BE2C (cell line): Measurements from ENCODE around the gene RAB5A.
A peak's percentile ranks its signal among the peaks of the same experiment; 100 is the strongest.

Experiments
- DNase-seq: peaks from one replicate; pipeline ENCODE4 v3.0.0-alpha.2; 2020
- H3K27me3 ChIP-seq: fragments of 250-450 bp; sonication (Bioruptor Pico); 2 replicates; pipeline ENCODE4 v1.5.1; 2020; ENCODE audit warnings: mild to moderate bottlenecking
- H3K36me3 ChIP-seq: fragments of 250-450 bp; sonication (Bioruptor Pico); 2 replicates; pipeline ENCODE4 v1.5.1; 2020; ENCODE audit warnings: mild to moderate bottlenecking
- H3K4me1 ChIP-seq: fragments of 250-450 bp; sonication (Bioruptor Pico); 2 replicates; pipeline ENCODE4 v1.5.1; 2020
- H3K4me3 ChIP-seq: 2 replicates; pipeline ENCODE4 v1.5.1; 2011; ENCODE audit warnings: low read depth, low read length
- H3K9me3 ChIP-seq: fragments of 250-450 bp; sonication (Bioruptor Pico); 2 replicates; pipeline ENCODE4 v1.5.1; 2020
- CTCF ChIP-seq: IDR thresholded peaks from 2 replicates; pipeline ENCODE4 v1.5.1; 2012; ENCODE audit warnings: mild to moderate bottlenecking, low read depth, low read length

RAB5A gene

GRCh38 chr3:19931180-19931692 is 15.7 kb upstream of the RAB5A start:
- H3K4me1 ChIP-seq: no peaks in the 10 kb centered on the region
- no peak overlapping the region for H3K4me3 ChIP-seq
- H3K27me3 ChIP-seq: no peaks in the 10 kb centered on the region
- no peak for TF ChIP-seq CTCF
- no peak for DNase-seq
- H3K9me3 ChIP-seq: no peaks in the 10 kb centered on the region
- H3K36me3 ChIP-seq: no peaks in the 10 kb centered on the region

GRCh38 chr3:19931767-19932188 is 15.1 kb upstream of the RAB5A start:
- H3K4me1 ChIP-seq: no peaks in the 10 kb centered on the region
- no peaks in the 10 kb centered on the region for H3K36me3 ChIP-seq
- no peak for DNase-seq
- no peaks in the 10 kb centered on the region for H3K9me3 ChIP-seq
- TF ChIP-seq CTCF: no peak
- no peaks in the 10 kb centered on the region for H3K27me3 ChIP-seq
- H3K4me3 ChIP-seq: no peak overlapping the region

- DNase-seq: no peak
Measured at GRCh38 chr3:19932422-19932821, 14.5 kb upstream of the RAB5A start.

GRCh38 chr3:19934098-19934566 is 12.8 kb upstream of the RAB5A start, which contains the start of gene EFHB:
TSS of gene EFHB (minus strand) at chr3:19934217. CDS start at chr3:19934018, 199 bp downstream.
- Histone ChIP-seq H3K4me1 (no peaks in the 10 kb centered on the region), H3K36me3 (no peaks in the 10 kb centered on the region), H3K9me3 (no peaks in the 10 kb centered on the region), H3K4me3 (peak within 1 kb of the TSS; percentile 31; the same call in 1 of the 2 replicates), H3K27me3 (no peaks in the 10 kb centered on the region)
- peak; percentile 66 for DNase-seq
- TF ChIP-seq CTCF: no peak

More at GRCh38 chr3:19932422-19932821, 14.5 kb upstream of the RAB5A start:
- no peaks in the 10 kb centered on the region for H3K36me3 ChIP-seq
- no peak overlapping the region for H3K4me3 ChIP-seq
- no peaks in the 10 kb centered on the region for H3K9me3 ChIP-seq
- no peaks in the 10 kb centered on the region for H3K27me3 ChIP-seq
- H3K4me1 ChIP-seq: no peaks in the 10 kb centered on the region
- TF ChIP-seq CTCF: no peak

- Histone ChIP-seq H3K4me3 (no peak overlapping the region), H3K9me3 (no peaks in the 10 kb centered on the region), H3K36me3 (no peaks in the 10 kb centered on the region), H3K4me1 (no peaks in the 10 kb centered on the region), H3K27me3 (no peaks in the 10 kb centered on the region)
- no peak for DNase-seq
- TF ChIP-seq CTCF: no peak
Measured at GRCh38 chr3:19937459-19938294, 9.2 kb upstream of the RAB5A start.

GRCh38 chr3:19938295-19938627 is 8.6 kb upstream of the RAB5A start:
- Histone ChIP-seq H3K4me3 (no peak overlapping the region), H3K27me3 (no peaks in the 10 kb centered on the region), H3K4me1 (no peaks in the 10 kb centered on the region), H3K36me3 (no peaks in the 10 kb centered on the region), H3K9me3 (no peaks in the 10 kb centered on the region)
- DNase-seq: no peak
- TF ChIP-seq CTCF: no peak
